HG03039 (cell line): ENCODE data around the gene CFDP1.

Experiments used
- ATAC-seq: cut with Tn5 transposase; IDR thresholded peaks from one replicate; pipeline ENCODE4 v1.9.1; 2021; ENCODE audit warnings: mild to moderate bottlenecking, moderate library complexity; ENCODE audit not compliant: unreplicated experiment

CFDP1 gene

DNA sequence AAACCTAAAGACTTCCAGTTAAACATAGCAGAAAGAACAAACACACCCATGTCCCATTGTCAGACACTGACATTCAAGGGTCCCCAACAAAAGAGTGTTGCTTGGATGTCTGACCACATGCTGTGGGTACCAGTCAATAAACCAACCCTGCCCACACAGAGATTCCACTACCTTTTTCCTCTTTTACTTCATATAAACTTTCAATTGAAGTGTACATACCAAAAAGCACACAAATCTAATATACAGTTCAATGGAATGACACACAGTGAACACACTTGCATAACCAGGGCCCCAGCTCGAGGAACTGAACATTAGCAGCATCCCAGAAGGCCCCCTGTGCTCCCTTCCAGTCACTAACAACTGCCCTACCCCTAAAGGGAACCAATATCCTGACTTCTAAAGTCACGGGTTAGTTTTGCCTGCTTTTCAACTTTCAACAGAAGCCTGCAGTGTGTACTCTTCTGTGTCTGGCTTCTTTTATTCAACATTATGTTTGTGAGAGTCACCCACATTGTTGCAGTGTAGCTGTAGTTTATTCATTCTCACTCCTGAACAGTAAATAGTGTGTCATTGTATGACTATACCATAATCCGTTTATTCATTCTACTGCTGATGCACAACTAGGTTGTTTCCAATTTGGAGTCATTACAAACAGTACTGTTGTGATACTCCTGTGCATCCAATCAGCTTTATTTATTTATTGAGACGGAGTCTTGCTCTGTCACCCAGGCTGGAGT lies 18.0 kb downstream of the CFDP1 start:
- no peak for ATAC-seq

- no peak for ATAC-seq
Observed at GRCh38 chr16:75413951-75414350, 19.4 kb downstream of the CFDP1 start.

GRCh38 chr16:75406943-75407342 lies 26.4 kb downstream of the CFDP1 start:
- ATAC-seq = no peak

GRCh38 chr16:75402821-75403475 lies 30.4 kb downstream of the CFDP1 start:
- no peak for ATAC-seq

DNA sequence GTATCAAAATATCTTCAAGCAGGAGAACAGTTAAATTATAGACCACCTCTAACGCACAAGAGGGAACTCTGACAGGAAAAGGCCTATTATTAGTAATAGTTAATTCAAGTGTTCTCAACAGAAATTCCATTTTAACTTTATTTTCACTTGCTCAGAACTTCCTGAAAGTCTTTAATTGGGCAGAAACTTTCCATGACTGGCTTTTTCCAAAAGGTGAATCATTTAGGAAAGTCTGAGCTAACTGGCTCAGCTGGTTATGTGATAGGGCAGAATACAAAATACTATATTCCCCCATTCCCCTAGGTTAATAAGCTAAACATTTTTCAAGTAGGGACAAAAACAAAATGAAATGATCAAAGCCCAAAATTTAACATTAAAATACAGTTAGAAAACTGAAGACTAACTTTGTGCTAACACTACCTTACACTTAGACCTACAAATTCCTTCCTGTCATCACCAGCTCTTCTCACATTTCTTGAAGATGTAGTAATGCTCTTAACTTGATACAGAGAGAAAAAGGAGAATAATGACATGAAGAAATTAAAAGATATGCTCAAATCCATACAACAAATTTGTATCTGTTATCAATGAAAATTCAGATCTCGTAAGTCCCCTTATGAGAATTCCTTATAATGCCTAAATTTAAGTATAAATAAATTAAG lies 31.0 kb downstream of the CFDP1 start:
- no peak for ATAC-seq

- no peak for ATAC-seq
Observed at GRCh38 chr16:75401691-75402090, 31.6 kb downstream of the CFDP1 start.

GRCh38 chr16:75398333-75398732 lies 35.0 kb downstream of the CFDP1 start:
- ATAC-seq = no peak

DNA sequence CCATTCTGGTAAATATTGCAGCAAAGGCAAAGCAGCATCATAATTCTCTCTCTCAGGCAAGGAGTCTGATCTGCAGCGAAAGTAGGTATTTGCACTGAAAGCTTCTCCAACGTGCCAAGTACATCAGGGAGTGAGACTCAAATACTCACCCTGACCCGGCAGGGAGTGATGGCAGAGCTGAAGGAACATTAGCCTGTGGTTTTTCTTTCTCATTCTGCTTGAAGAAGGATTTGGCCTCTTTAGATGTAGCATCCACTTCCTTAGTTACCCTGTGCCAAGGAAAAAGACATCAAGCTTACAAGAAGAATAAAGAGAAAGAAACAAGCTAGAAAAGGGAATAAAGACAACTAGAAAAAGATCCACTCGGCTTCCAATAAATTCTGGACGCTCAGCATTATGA lies 38.4 kb downstream of the CFDP1 start:
- ATAC-seq = no peak

GRCh38 chr16:75392906-75393305 lies 40.4 kb downstream of the CFDP1 start:
- no peak for ATAC-seq

- no peak for ATAC-seq
Observed at GRCh38 chr16:75390926-75391653, 42.2 kb downstream of the CFDP1 start.

DNA sequence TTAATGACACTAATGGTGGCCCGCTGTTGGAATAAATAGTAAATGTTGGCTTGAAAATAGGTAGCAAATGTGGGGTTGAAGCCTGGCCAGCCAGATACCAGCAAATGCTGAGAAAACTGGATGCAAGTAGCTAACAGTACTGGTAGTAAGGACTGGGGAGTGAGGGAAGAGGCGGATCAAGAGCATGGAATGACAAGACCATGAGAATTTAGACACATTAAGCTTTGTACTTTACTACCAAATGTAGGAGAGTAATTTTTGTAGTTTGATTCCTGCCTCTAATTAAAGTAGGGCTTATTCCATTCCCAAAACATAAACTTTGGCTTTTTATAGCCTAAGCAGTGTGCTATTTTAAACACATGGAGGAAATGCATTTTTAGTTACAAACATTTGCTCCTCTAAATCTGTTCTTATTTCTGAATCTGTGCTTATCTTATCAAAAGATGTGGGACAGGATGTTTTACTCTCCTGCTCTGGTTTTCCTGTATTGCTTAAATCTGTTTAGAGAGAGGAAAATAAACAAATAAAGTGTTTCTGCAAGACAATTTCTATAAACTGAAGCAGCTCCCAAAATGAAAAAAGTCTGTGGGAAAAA lies 44.1 kb downstream of the CFDP1 start:
- ATAC-seq = no peak

DNA sequence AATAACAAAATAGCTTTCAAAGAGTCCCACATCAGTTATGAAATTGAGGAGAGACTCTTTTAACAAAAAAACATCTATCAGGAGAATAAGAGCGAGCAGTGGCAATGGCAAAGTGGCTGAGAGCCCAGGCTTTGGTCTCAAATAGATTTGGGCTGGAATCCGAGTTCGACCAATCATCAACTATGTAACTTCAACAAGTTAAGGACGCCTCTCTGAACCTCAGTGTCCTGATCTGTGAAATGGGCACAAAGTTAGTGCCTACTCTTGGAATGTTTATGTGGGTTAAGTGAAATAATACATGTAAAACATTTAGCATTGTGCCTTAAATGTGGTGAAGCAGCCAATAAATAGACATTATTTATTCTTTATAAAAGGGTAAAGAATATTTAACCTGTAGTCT lies 45.4 kb downstream of the CFDP1 start:
- no peak for ATAC-seq

DNA sequence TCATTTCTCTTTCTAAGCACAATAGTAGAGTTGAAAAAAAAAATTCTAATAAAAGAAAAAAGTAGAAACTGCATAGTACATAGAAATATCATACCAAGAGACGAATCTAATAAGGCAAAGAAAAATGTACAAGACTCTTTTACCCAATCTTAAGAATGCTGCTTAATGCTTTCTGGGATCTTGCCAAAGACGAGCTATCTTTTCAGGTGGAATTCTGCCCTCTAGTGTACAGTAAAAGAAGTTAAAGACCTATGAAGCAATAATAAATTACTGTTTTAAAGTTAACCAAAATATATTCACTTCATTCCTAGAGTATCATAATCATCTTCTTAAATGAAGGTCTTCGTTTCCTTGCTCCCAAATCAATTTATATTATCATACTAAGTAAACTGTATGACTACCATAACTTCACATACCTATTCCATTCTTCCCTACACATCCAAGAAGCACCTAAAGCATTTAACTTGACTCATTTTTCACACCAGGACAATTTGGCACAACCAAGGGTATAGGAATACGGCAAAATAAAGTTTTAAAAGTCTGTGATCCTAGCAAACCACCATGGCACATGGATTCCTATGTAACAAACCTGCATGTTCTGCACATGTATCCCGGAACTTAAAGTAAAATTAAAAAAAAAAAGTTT lies 47.7 kb downstream of the CFDP1 start:
- no peak for ATAC-seq

- ATAC-seq = no peak
Observed at GRCh38 chr16:75383141-75383540, 50.2 kb downstream of the CFDP1 start.

DNA sequence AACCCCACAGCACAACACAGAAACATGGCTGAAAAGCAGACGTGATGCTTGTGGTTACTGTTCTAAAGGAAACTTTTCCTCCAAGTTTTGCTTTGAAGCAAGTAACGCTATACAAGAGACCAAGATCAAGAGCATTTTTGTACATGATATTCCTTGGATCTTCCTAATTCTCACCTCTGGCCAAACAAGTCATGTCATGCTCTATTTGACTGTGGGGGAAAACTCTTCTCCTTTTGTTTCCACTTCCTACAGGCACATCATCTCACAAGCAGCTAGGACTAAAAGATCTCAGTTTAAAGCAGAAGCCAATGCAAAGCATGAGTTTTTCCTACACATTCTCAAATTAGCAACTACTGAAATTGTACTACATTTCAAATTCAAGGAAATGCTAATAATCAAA lies 50.7 kb downstream of the CFDP1 start:
- no peak for ATAC-seq

DNA sequence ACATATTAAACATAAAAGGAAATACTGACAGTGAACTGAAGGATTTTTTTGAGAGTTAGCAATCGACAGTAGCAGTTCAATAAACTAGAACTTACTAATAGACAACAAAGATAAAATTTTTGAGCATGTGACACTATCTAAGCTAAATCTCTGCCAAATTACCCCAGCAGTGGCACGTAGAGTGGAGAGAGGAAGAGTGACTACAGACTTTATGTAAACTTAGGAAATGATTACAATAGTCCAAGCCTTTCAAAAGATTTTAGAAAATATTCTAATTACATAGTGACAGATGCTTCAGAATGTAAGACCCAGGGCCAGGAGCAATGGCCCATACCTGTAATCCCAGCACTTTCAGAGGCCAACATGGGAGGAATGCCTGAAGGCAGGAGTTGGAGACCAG lies 52.4 kb downstream of the CFDP1 start:
- no peak for ATAC-seq

- ATAC-seq = peak; percentile 81
Observed at GRCh38 chr16:75379911-75380847, 53.1 kb downstream of the CFDP1 start.

GRCh38 chr16:75379339-75379738 lies 54.0 kb downstream of the CFDP1 start:
- ATAC-seq = no peak

- ATAC-seq = no peak
Observed at GRCh38 chr16:75378616-75379015, 54.7 kb downstream of the CFDP1 start.
